ENCODE measurements around the gene SPTAN1.
"Not testable (repeated sequence)": the region's sequence is repeated elsewhere in the genome, so short reads cannot be mapped to it uniquely, and the experiment has no call there.

SPTAN1 gene

DNA sequence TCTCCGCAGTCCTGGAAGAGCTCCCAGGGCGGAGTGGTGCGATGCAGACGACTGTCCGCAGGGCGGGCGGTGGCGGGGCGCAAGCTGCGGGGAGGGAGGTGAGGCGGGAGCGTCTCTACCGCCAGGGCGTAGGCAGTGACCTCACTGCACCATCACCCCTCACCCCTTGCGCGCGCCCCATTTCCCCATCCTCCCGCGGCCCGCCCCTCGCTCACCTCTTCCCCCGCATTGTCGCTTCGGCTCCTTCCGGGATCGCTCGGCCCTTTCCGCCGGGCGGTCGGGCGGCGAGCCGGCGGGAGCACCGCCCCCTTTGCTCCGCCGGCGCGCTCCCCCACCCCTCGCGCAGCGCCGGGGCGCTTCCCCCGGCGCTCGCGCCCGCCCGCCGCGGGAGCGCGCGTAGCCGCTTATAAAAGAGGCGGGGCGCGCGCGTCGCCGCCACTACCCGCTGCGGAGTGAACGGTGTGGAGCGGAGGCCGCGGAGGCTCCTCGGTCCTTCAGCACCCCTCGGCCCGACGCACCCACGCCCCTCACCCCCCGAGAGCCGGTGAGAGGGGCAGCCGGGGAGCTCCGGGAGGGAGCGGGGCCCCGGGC lies at the start of gene SPTAN1:
SPTAN1 (plus strand) TSS at position 435 of the 591 bp plus-strand sequence. CDS start 14,154 bp downstream, outside the sequence.
- peak; percentile 93 to 95 for DNase-seq (ENCODE audit: low spot score in 2 of 2)
- no peaks in the 10 kb centered on the region for H3K27me3 Mint-ChIP-seq
- peak; percentile 81 for ATAC-seq (ENCODE audit: low read depth)
- peak within 1 kb of the TSS; percentile 96 for H3K4me3 Mint-ChIP-seq
- H3K9me3 Mint-ChIP-seq: no peaks in the 10 kb centered on the region
- peaks cover 17% of the 10 kb centered on the region for H3K4me1 Mint-ChIP-seq
- H3K36me3 Mint-ChIP-seq: no peaks in the 10 kb centered on the region
- no peak within 1 kb of the TSS for H3K27ac Mint-ChIP-seq

GRCh38 chr9:128503415-128503825 lies 49.0 kb upstream of the SPTAN1 start:
- peak overlapping the region; percentile 67 for H3K4me3 Mint-ChIP-seq
- not testable (repeated sequence) for H3K36me3 Mint-ChIP-seq; H3K9me3 Mint-ChIP-seq; ATAC-seq (ENCODE audit: low read depth); H3K27me3 Mint-ChIP-seq; H3K27ac Mint-ChIP-seq; DNase-seq (ENCODE audit: low spot score in 2 of 2); H3K4me1 Mint-ChIP-seq

- H3K4me1 Mint-ChIP-seq: peaks cover 10% of the 10 kb centered on the region
- H3K27ac Mint-ChIP-seq: no peak overlapping the region
- no peaks in the 10 kb centered on the region for H3K27me3 Mint-ChIP-seq
- peaks cover 8% of the 10 kb centered on the region for H3K36me3 Mint-ChIP-seq
- no peaks in the 10 kb centered on the region for H3K9me3 Mint-ChIP-seq
- ATAC-seq (ENCODE audit: low read depth) (no peak), DNase-seq (ENCODE audit: low spot score in 2 of 2) (no peak)
- H3K4me3 Mint-ChIP-seq: peak overlapping the region; percentile 67
Measured at GRCh38 chr9:128503870-128504269, 48.5 kb upstream of the SPTAN1 start.

DNA sequence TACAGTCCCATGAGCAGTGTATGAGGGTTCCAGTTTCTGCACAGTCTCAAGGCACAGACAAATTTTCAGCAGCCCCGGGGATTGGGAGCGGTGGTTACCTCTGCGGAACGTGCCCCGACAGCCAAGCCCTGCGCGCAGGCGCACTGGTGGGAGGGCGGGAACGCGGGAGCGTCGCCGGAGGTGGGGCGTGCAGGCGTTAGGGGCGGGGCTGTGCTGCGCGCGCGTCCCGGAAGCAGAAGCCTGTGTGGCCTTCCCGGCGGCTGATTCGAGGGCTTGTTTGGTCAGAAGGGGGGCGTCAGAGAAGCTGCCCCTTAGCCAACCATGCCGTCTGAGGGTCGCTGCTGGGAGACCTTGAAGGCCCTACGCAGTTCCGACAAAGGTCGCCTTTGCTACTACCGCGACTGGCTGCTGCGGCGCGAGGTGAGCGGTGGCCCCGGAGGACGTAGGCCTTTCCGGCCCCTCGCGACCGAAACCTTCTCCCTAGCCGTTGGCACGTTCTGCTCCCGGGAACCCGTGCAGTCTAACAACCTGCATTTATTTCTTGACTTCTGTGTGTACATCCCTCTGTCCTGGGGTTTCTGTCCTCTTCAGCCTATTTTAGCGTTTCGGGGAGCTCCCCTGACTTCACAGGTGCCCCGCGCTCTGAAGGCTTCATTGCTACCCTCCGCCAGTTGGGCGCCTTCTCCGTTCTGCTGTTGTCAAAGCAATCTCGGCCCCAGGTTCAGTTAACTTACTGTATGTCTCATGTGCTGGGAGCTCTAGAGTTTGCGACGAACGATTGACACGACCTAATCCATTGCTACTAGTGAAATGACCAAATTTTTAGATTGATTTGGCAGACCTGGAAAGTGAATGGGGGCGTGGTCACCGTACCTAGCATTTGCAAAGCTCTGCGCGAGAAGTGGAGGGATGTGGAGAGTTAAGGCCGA lies 47.6 kb upstream of the SPTAN1 start, which contains the start of gene GLE1:
GLE1 (plus strand) TSS at position 235 of the 929 bp plus-strand sequence; CDS start at position 322, 87 bp downstream.
- peaks cover 9% of the 10 kb centered on the region for H3K36me3 Mint-ChIP-seq
- H3K4me1 Mint-ChIP-seq: peaks cover 10% of the 10 kb centered on the region
- H3K4me3 Mint-ChIP-seq: peak within 1 kb of the TSS; percentile 100
- ATAC-seq (ENCODE audit: low read depth): peak; percentile 93
- no peaks in the 10 kb centered on the region for H3K27me3 Mint-ChIP-seq
- DNase-seq (ENCODE audit: low spot score in 2 of 2): peak; percentile 95 to 96
- H3K27ac Mint-ChIP-seq: peak within 1 kb of the TSS; percentile 96
- no peaks in the 10 kb centered on the region for H3K9me3 Mint-ChIP-seq

GRCh38 chr9:128505414-128505765 lies 47.0 kb upstream of the SPTAN1 start:
- ATAC-seq (ENCODE audit: low read depth) (no peak), DNase-seq (ENCODE audit: low spot score in 2 of 2) (no peak)
- Mint-ChIP-seq H3K4me3 (peak overlapping the region; percentile 100), H3K27me3 (no peaks in the 10 kb centered on the region), H3K4me1 (peaks cover 10% of the 10 kb centered on the region), H3K9me3 (no peaks in the 10 kb centered on the region), H3K27ac (peak overlapping the region; percentile 96), H3K36me3 (peaks cover 4% of the 10 kb centered on the region)

DNA sequence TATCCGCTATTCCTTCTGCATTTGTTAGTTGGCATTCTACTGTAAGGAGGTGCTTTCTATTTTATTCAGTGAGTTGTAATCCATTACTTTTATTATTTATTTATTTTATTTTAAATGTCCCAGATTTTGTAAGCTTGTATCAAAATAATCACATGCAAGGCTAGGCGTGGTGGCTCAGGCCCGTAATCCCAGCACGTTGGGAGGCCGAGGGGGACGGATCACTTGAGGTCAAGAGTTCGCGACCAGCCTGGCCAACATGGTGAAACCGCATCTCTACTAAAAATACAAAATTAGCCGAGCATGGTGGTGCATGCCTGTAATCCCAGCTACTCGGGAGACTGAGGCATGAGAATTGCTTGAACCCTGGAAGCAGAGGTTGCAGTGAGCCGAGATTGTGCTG lies 46.5 kb upstream of the SPTAN1 start:
- not testable (repeated sequence) for H3K36me3 Mint-ChIP-seq; ATAC-seq (ENCODE audit: low read depth); H3K4me1 Mint-ChIP-seq; H3K27ac Mint-ChIP-seq; H3K9me3 Mint-ChIP-seq; H3K27me3 Mint-ChIP-seq; DNase-seq (ENCODE audit: low spot score in 2 of 2)
- H3K4me3 Mint-ChIP-seq: peak overlapping the region; percentile 43

DNA sequence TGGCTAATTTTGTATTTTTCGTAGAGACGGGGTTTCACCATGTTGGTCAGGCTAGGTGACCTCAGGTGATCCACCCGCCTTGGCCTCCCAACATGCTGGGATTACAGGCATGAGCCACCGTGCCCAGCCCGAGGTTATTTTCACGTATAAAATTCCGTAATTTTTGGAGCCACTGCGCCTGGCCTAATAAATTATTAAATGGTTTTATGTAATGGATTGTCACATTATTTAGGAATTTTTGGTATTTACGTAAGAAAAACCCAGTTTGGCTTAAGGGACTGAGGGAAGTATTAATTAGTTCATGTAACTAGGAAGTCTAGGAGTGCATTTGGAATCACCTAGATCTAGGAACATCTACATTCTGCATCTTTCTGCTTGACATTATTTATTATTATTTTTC lies 39.6 kb upstream of the SPTAN1 start:
- Mint-ChIP-seq H3K27ac (no peak overlapping the region), H3K27me3 (no peaks in the 10 kb centered on the region), H3K4me3 (no peak overlapping the region), H3K9me3 (no peaks in the 10 kb centered on the region), H3K36me3 (peaks cover 17% of the 10 kb centered on the region), H3K4me1 (peaks cover 6% of the 10 kb centered on the region)
- ATAC-seq (ENCODE audit: low read depth) (no peak), DNase-seq (ENCODE audit: low spot score in 2 of 2) (no peak)

DNA sequence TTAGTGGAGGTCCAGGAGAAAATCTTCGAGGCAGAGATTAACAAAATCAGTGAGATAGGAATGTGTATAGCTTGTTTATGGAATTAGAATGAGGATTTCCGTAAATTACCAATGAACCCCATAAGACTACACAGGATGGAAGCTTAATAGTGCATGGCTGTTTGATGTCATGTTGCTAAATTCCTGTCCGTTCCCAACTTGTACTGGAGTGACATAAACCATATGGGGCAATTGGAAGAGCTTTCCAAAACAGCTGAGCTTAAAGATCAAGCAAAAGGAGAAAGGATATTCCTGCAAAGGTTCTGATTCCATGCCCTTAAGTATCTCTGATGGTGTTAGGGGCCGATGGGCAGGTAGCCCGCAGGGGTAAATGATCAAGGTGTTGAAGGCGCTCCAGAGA lies 30.4 kb upstream of the SPTAN1 start:
- DNase-seq (ENCODE audit: low spot score in 2 of 2) (no peak), ATAC-seq (ENCODE audit: low read depth) (no peak)
- Mint-ChIP-seq H3K27ac (no peak overlapping the region), H3K4me1 (no peaks in the 10 kb centered on the region), H3K4me3 (no peak overlapping the region), H3K9me3 (no peaks in the 10 kb centered on the region), H3K27me3 (no peaks in the 10 kb centered on the region), H3K36me3 (peaks cover 40% of the 10 kb centered on the region)

DNA sequence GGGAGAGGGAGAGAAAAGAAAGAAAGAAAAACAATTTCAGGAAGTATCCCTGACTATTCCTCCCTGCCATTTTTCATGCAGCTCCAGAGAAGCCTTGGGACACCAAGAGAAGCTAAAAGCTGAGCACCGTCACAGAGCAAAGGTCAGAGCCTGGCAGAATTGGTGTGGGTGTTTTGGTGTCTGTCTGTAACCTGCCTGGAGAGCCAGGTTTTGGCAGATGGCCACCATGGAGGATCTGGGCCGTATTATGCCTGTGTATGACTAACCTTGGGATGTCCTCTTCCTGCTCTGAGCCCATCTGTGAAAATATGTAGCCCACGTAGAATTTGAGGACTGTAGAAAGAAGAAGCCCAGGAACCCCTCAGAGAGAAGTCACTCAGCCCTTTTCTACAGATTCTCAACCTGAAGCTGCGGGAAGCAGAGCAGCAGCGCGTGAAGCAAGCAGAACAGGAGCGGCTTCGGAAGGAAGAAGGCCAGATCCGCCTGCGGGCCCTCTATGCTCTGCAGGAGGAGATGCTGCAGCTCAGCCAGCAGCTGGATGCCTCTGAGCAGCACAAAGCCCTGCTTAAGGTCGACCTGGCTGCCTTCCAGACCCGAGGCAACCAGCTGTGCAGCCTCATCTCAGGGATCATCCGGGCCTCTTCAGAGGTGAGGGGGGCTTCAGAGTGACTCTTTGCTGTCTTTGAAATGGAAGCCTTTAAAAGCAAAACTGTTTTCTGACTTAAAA lies 29.0 kb upstream of the SPTAN1 start:
- Mint-ChIP-seq H3K36me3 (peaks cover 32% of the 10 kb centered on the region), H3K27ac (no peak overlapping the region), H3K27me3 (no peaks in the 10 kb centered on the region), H3K9me3 (no peaks in the 10 kb centered on the region), H3K4me3 (no peak overlapping the region), H3K4me1 (no peaks in the 10 kb centered on the region)
- ATAC-seq (ENCODE audit: low read depth): no peak
- no peak for DNase-seq (ENCODE audit: low spot score in 2 of 2)

GRCh38 chr9:128526720-128527119 lies 25.7 kb upstream of the SPTAN1 start:
- ATAC-seq (ENCODE audit: low read depth): no peak
- H3K27me3 Mint-ChIP-seq: no peaks in the 10 kb centered on the region
- H3K36me3 Mint-ChIP-seq: peaks cover 29% of the 10 kb centered on the region
- no peaks in the 10 kb centered on the region for H3K9me3 Mint-ChIP-seq
- H3K4me3 Mint-ChIP-seq: no peak overlapping the region
- no peak overlapping the region for H3K27ac Mint-ChIP-seq
- DNase-seq (ENCODE audit: low spot score in 2 of 2): no peak
- no peaks in the 10 kb centered on the region for H3K4me1 Mint-ChIP-seq

GRCh38 chr9:128528445-128529160 lies 23.8 kb upstream of the SPTAN1 start:
- H3K4me1 Mint-ChIP-seq: no peaks in the 10 kb centered on the region
- H3K27me3 Mint-ChIP-seq: no peaks in the 10 kb centered on the region
- ATAC-seq (ENCODE audit: low read depth): no peak
- no peak overlapping the region for H3K4me3 Mint-ChIP-seq
- no peak for DNase-seq (ENCODE audit: low spot score in 2 of 2)
- no peaks in the 10 kb centered on the region for H3K9me3 Mint-ChIP-seq
- H3K27ac Mint-ChIP-seq: no peak overlapping the region
- H3K36me3 Mint-ChIP-seq: peaks cover 22% of the 10 kb centered on the region

GRCh38 chr9:128529191-128529590 lies 23.2 kb upstream of the SPTAN1 start:
- no peak for DNase-seq (ENCODE audit: low spot score in 2 of 2)
- H3K4me1 Mint-ChIP-seq: no peaks in the 10 kb centered on the region
- H3K27ac Mint-ChIP-seq: no peak overlapping the region
- H3K36me3 Mint-ChIP-seq: peaks cover 22% of the 10 kb centered on the region
- H3K9me3 Mint-ChIP-seq: no peaks in the 10 kb centered on the region
- ATAC-seq (ENCODE audit: low read depth): no peak
- H3K27me3 Mint-ChIP-seq: no peaks in the 10 kb centered on the region
- no peak overlapping the region for H3K4me3 Mint-ChIP-seq

DNA sequence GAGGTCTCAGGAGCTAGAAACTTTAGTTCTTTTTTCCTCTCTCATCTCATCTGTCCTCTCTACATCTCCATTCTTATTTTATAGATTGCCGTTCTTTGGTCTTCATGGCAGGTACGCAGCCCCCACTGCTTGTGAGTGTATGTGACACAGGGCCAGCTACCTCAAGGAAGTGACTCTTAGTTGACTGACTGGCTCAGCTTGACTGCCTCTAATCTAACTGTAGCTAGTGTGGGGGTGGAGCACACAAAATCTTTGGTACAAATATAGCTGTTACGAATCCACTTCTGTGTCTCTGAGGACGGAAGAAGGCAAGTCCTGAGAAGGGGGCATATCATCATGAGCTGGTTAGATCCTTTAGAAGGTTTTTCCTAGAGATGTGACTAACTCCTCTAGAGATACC lies 19.8 kb upstream of the SPTAN1 start:
- H3K4me3 Mint-ChIP-seq: no peak overlapping the region
- no peaks in the 10 kb centered on the region for H3K9me3 Mint-ChIP-seq
- no peaks in the 10 kb centered on the region for H3K4me1 Mint-ChIP-seq
- H3K36me3 Mint-ChIP-seq: peaks cover 20% of the 10 kb centered on the region
- H3K27ac Mint-ChIP-seq: no peak overlapping the region
- DNase-seq (ENCODE audit: low spot score in 2 of 2) (no peak), ATAC-seq (ENCODE audit: low read depth) (no peak)
- H3K27me3 Mint-ChIP-seq: no peaks in the 10 kb centered on the region
